Lower leg skin (tissue), 3 donors: ENCODE results near the gene CASK.

Experiments
- CTCF ChIP-seq, 3 donors: fragments of 450-650 bp; IDR thresholded peaks; one replicate each; pipeline ENCODE4 v1.5.1; 2016; ENCODE audit warnings: antibody characterized with exemption in 3 of 3, mild to moderate bottlenecking in 3 of 3, moderate library complexity in 2 of 3
- POLR2A ChIP-seq, 2 donors: fragments of 450-650 bp; IDR thresholded peaks; one replicate each; pipeline ENCODE4 v1.6.1; 2016 to 2017; ENCODE audit warnings: antibody characterized with exemption in 2 of 2, mild to moderate bottlenecking in 1 of 2, moderate library complexity in 1 of 2

GRCh38 chrX:41885724-41886123 lies 37.6 kb downstream of the CASK start:
- TF ChIP-seq CTCF (IDR thresholded peaks at IDR 0.05) (no peak), POLR2A (IDR thresholded peaks at IDR 0.05) (no peak)
